ENCODE data around the gene HNRNPK.

DNA sequence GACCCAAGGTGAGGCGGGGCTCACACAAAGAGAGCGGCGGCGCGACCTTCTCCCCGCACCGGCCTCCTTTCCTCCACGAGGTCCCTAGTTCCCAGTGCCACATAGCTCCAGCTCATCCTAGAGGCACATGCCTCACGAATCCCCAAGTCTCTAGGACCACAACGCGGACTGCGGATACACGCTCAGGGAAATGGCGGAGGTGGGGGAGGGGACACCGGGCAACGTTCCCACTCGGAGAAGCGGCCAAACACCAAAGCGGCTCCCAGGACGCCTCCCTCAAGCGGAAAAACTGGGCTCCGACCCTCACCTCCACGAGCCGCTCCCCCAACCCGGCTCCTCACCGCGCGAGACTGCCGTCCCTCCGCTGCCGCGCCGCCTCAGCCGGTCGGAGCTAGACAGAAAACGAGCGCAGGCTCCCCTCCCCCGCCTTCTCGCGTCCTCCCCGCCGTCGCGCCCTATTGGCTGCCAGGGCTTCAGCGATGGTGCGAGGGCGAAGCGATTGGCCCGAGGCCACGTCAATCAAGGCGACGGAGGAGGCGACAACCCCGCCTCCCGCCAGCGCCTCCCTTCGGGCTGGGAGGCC is at the start of gene HNRNPK:
- TF ChIP-seq CTCF (IDR thresholded peaks at IDR 0.05) (peak in 1 of 4 donors; percentile 19), POLR2A (IDR thresholded peaks at IDR 0.05) (no peak)

Measured in right lobe of liver (tissue), 4 donors.